Measurements from ENCODE around the gene ZNF567. TPM values are rescaled to one million over a fixed set of nuclear protein-coding genes. Genes with fewer than 3 reads are reported as not detected.
"Not testable (repeated sequence)": the region's sequence is repeated elsewhere in the genome, so short reads cannot be mapped to it uniquely, and the experiment has no call there.

The ZNF567 gene
- total RNA-seq, 1 donor from 2014 or later = 5.6 TPM

DNA sequence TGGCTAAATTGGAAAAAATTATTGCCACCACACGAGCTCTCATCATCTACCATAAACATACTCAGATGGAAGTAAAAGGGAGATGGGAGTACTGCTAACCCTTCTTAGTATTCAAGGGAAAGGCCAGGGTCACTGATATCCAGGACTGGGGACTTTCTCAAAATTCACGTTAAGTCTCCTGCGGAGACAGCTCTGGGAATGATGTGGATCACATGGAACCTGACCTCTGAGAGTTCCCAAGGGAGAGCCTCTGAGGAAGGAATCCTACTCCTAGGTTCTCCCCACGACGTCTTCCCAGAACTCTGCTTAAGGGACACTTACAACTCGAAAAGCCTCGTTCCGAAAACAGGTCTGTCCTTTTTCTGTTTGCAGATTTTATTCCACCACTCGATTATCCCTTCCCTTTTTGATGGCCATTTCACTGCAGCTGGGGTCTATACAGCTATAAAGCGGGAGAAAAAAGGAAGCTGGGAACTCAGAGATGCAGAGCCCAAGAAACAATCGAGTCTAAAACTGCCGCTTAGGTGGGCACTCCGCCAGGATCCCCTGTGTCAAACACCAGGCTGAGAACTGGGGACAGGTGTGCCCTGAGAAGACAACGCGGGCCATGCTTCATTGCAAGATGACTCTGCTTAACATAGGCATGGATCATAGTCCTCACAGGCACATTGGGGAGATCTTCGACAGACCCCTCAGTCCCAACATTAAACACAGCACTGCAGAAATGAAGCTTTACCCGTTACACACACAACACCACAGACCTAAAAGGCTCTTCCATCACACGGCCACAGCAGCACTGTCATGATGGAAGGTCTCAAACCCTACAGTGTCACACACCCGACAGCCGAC is 823 bp upstream of the ZNF567 start:
- Mint-ChIP-seq H3K27me3 (ENCODE audit: unreplicated experiment) (no peaks in the 10 kb centered on the region), H3K4me1 (ENCODE audit: unreplicated experiment) (peaks cover 21% of the 10 kb centered on the region), H3K36me3 (ENCODE audit: unreplicated experiment) (peaks cover 51% of the 10 kb centered on the region), H3K9me3 (ENCODE audit: unreplicated experiment) (peaks cover 13% of the 10 kb centered on the region), H3K27ac (ENCODE audit: unreplicated experiment) (peak overlapping the region; percentile 97), H3K4me3 (ENCODE audit: unreplicated experiment) (peak overlapping the region; percentile 98)
- no peak for TF ChIP-seq CTCF (IDR thresholded peaks at IDR 0.05)
- no peak for DNase-seq (ENCODE audit: extremely low spot score, unreplicated experiment)

GRCh38 chr19:36688058-36688457 is 646 bp downstream of the ZNF567 start:
- Mint-ChIP-seq H3K9me3 (ENCODE audit: unreplicated experiment) (peaks cover 13% of the 10 kb centered on the region), H3K4me1 (ENCODE audit: unreplicated experiment) (peaks cover 21% of the 10 kb centered on the region), H3K27me3 (ENCODE audit: unreplicated experiment) (no peaks in the 10 kb centered on the region), H3K27ac (ENCODE audit: unreplicated experiment) (peak overlapping the region; percentile 97), H3K4me3 (ENCODE audit: unreplicated experiment) (peak overlapping the region; percentile 98), H3K36me3 (ENCODE audit: unreplicated experiment) (peaks cover 54% of the 10 kb centered on the region)
- DNase-seq (ENCODE audit: extremely low spot score, unreplicated experiment) = no peak
- no peak for TF ChIP-seq CTCF (IDR thresholded peaks at IDR 0.05)

- TF ChIP-seq CTCF (IDR thresholded peaks at IDR 0.05) = no peak
- Mint-ChIP-seq H3K9me3 (ENCODE audit: unreplicated experiment) (peaks cover 41% of the 10 kb centered on the region), H3K27ac (ENCODE audit: unreplicated experiment) (no peak overlapping the region), H3K27me3 (ENCODE audit: unreplicated experiment) (no peaks in the 10 kb centered on the region), H3K4me1 (ENCODE audit: unreplicated experiment) (no peaks in the 10 kb centered on the region), H3K36me3 (ENCODE audit: unreplicated experiment) (peaks cover 81% of the 10 kb centered on the region), H3K4me3 (ENCODE audit: unreplicated experiment) (no peak overlapping the region)
- no peak for DNase-seq (ENCODE audit: extremely low spot score, unreplicated experiment)
Observed at GRCh38 chr19:36707134-36707533, 19.7 kb downstream of the ZNF567 start.

GRCh38 chr19:36709423-36709822 is 22.0 kb downstream of the ZNF567 start:
- TF ChIP-seq CTCF (IDR thresholded peaks at IDR 0.05) = no peak
- DNase-seq (ENCODE audit: extremely low spot score, unreplicated experiment) = no peak
- H3K4me1 Mint-ChIP-seq (ENCODE audit: unreplicated experiment) = no peaks in the 10 kb centered on the region
- peaks cover 42% of the 10 kb centered on the region for H3K9me3 Mint-ChIP-seq (ENCODE audit: unreplicated experiment)
- peaks cover 89% of the 10 kb centered on the region for H3K36me3 Mint-ChIP-seq (ENCODE audit: unreplicated experiment)
- H3K27me3 Mint-ChIP-seq (ENCODE audit: unreplicated experiment) = no peaks in the 10 kb centered on the region
- H3K27ac Mint-ChIP-seq (ENCODE audit: unreplicated experiment) = no peak overlapping the region
- no peak overlapping the region for H3K4me3 Mint-ChIP-seq (ENCODE audit: unreplicated experiment)

GRCh38 chr19:36719687-36720556 is 32.5 kb downstream of the ZNF567 start:
- no peak for TF ChIP-seq CTCF (IDR thresholded peaks at IDR 0.05)
- Mint-ChIP-seq H3K27me3 (ENCODE audit: unreplicated experiment) (no peaks in the 10 kb centered on the region), H3K4me1 (ENCODE audit: unreplicated experiment) (no peaks in the 10 kb centered on the region), H3K27ac (ENCODE audit: unreplicated experiment) (no peak overlapping the region), H3K4me3 (ENCODE audit: unreplicated experiment) (no peak overlapping the region), H3K9me3 (ENCODE audit: unreplicated experiment) (peaks cover 47% of the 10 kb centered on the region), H3K36me3 (ENCODE audit: unreplicated experiment) (peaks cover 70% of the 10 kb centered on the region)
- DNase-seq (ENCODE audit: extremely low spot score, unreplicated experiment) = no peak

GRCh38 chr19:36736166-36736565 is 48.8 kb downstream of the ZNF567 start:
- Mint-ChIP-seq H3K9me3 (ENCODE audit: unreplicated experiment) (peaks cover 69% of the 10 kb centered on the region), H3K36me3 (ENCODE audit: unreplicated experiment) (peaks cover 56% of the 10 kb centered on the region)
- H3K4me3 Mint-ChIP-seq (ENCODE audit: unreplicated experiment); H3K27me3 Mint-ChIP-seq (ENCODE audit: unreplicated experiment); H3K27ac Mint-ChIP-seq (ENCODE audit: unreplicated experiment); DNase-seq (ENCODE audit: extremely low spot score, unreplicated experiment); H3K4me1 Mint-ChIP-seq (ENCODE audit: unreplicated experiment): not testable (repeated sequence)

All from osteocyte (in vitro differentiated cells).